Neural cell (in vitro differentiated cells): ENCODE data around the gene STAT6.

Experiments used
- CTCF ChIP-seq: fragments of 450-650 bp; IDR thresholded peaks from 2 replicates; pipeline ENCODE4 v1.5.1; 2014; ENCODE audit warnings: antibody characterized with exemption, mild to moderate bottlenecking, moderate library complexity; ENCODE audit not compliant: poor library complexity, severe bottlenecking
- RAD21 ChIP-seq: fragments of 450-650 bp; conservative IDR thresholded peaks from 2 replicates; pipeline ENCODE4 v1.6.1; 2014; ENCODE audit warnings: antibody characterized with exemption, mild to moderate bottlenecking, moderate library complexity
- TAF1 ChIP-seq: IDR thresholded peaks from 2 replicates; pipeline ENCODE4 v1.6.1; 2012; ENCODE audit warnings: low read depth

GRCh38 chr12:57096099-57096572 lies 15.0 kb downstream of the STAT6 start:
- TF ChIP-seq CTCF (no peak), TAF1 (no peak), RAD21 (no peak)
